ENCODE data around the gene ADGRG2.
A peak's percentile ranks its signal among the peaks of the same experiment; 100 is the strongest.
"Not testable (repeated sequence)": the region's sequence is repeated elsewhere in the genome, so short reads cannot be mapped to it uniquely, and the experiment has no call there.

Gene ADGRG2

GRCh38 chrX:18995221-18995620 lies 127.0 kb downstream of the ADGRG2 start:
- no peak for DNase-seq

- no peak for DNase-seq
Observed at GRCh38 chrX:18994713-18995112, 127.6 kb downstream of the ADGRG2 start.

GRCh38 chrX:18992829-18993228 lies 129.4 kb downstream of the ADGRG2 start:
- DNase-seq, result no peak

GRCh38 chrX:18985186-18985435 lies 137.2 kb downstream of the ADGRG2 start:
- DNase-seq, result no peak

- peak; percentile 85 for DNase-seq
Observed at GRCh38 chrX:18984381-18985185, 137.7 kb downstream of the ADGRG2 start.

- DNase-seq, result peak; percentile 33
Observed at GRCh38 chrX:18983666-18984380, 138.4 kb downstream of the ADGRG2 start, which contains the start of gene PHKA2. TSS of gene PHKA2 (minus strand) at chrX:18984114. CDS start at chrX:18983932, 182 bp downstream.

- no peak for DNase-seq
Observed at GRCh38 chrX:18981124-18981807, 141.0 kb downstream of the ADGRG2 start.

- DNase-seq, result not testable (repeated sequence)
Observed at GRCh38 chrX:18980262-18980661, 142.0 kb downstream of the ADGRG2 start.

GRCh38 chrX:18974993-18975392 lies 147.3 kb downstream of the ADGRG2 start:
- no peak for DNase-seq

- DNase-seq, result no peak
Observed at GRCh38 chrX:18973527-18974192, 148.6 kb downstream of the ADGRG2 start.

- DNase-seq, result no peak
Observed at GRCh38 chrX:18971506-18971905, 150.8 kb downstream of the ADGRG2 start.

- DNase-seq, result no peak
Observed at GRCh38 chrX:18970465-18970864, 151.8 kb downstream of the ADGRG2 start.

- no peak for DNase-seq
Observed at GRCh38 chrX:18966624-18967023, 155.6 kb downstream of the ADGRG2 start.

- no peak for DNase-seq
Observed at GRCh38 chrX:18964901-18965300, 157.4 kb downstream of the ADGRG2 start.

- no peak for DNase-seq
Observed at GRCh38 chrX:18964026-18964425, 158.2 kb downstream of the ADGRG2 start.

GRCh38 chrX:18962329-18962728 lies 159.9 kb downstream of the ADGRG2 start:
- no peak for DNase-seq

GRCh38 chrX:18961686-18962085 lies 160.6 kb downstream of the ADGRG2 start:
- no peak for DNase-seq

GRCh38 chrX:18956303-18957032 lies 165.8 kb downstream of the ADGRG2 start:
- DNase-seq, result no peak

GRCh38 chrX:18955676-18956075 lies 166.6 kb downstream of the ADGRG2 start:
- DNase-seq, result no peak

- DNase-seq, result no peak
Observed at GRCh38 chrX:18951032-18951431, 171.2 kb downstream of the ADGRG2 start.

GRCh38 chrX:18949944-18950301 lies 172.3 kb downstream of the ADGRG2 start:
- DNase-seq, result no peak

GRCh38 chrX:18949291-18949943 lies 172.9 kb downstream of the ADGRG2 start:
- no peak for DNase-seq
